Activated naive CD4-positive, alpha-beta T cell treated with Interleukin-2 at 50 U/mL for 16 hours (primary cell): ENCODE data around the gene DAG1.

Experiments
- DNase-seq: peaks from one replicate; pipeline ENCODE4 v3.0.0-alpha.2; 2020

DAG1 gene

DNA sequence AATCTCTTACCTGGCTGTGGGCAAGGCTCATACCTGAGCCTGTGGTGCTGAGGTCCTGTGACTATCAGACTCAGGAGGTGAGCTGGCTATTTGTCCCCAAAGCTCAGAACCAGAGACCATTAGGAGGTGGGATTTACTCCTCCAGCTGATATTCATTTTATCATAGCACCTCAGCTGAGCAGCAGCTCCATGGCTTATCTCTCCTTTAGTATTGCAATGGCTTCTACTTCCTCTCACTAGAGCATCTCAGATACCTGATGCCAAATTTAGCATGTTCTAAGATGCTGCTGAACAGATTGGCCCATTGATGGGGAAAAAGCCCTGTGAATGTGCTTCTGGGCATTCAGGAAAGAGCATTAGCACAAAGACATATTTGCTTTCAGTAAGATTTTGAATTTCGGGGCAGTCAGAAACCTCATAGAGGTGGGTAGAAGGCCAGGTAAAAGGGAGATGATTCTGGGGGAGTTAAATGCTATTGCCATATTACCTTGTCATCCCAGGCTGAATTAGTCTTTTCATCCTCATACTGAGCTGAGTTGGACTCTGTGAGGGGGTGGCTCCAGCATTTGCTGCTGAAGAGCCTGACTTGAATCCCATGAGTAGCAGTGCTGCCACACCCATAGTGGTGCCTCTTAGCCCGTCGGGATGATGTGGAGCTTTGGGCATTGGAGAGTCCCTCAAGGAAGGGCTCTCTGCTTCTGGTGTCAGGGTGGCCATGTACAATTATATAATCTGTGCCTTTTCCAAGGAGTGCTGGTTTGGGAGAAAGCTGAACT is 86.6 kb downstream of the DAG1 start:
- no peak for DNase-seq

DNA sequence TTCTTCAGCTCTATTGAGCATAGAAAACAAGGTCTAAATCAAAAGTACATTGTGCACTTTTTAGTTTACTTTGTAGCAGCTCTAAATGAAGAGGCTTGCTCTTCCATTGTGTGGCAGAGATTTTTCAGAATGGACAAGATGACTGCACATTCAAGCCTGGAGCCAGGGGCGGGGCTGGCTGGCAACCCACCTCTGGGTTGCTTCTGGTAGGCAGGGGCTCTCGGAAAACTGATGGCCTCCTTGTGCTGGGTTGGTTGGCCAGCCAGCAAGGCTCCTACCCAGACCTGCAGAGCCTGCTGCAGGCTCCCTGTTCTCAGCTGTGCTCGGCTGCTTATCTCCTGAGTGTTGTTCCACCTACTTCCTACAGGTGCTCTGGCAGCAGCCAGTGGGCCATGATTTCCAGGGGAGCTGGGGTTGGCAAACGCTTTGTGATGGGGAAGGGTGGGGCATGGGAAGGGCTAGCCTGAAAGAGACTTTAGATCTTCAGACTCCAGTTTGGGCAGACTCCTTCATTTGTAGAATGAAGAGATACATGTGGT is 93.0 kb downstream of the DAG1 start:
- no peak for DNase-seq

DNA sequence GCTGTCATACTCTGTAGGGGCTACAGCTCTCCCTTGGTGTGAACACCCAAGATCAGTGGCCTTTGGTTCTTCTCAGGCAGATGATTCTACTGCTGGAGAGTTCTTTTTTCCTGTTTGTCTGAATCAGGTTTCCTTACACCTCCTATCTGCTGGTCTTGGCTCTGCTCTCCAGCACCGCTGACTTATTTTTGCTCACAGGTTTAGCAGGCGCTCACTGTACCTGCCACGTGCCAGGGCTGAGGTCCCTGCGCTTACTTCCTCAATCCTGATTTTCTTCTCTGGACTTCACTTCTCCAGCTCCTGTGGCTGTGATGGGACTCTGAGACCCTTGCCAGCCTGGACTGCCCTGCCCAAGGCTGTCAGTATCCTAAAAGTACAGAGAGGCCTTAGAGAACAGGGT is 93.7 kb downstream of the DAG1 start:
- DNase-seq, result no peak

DNA sequence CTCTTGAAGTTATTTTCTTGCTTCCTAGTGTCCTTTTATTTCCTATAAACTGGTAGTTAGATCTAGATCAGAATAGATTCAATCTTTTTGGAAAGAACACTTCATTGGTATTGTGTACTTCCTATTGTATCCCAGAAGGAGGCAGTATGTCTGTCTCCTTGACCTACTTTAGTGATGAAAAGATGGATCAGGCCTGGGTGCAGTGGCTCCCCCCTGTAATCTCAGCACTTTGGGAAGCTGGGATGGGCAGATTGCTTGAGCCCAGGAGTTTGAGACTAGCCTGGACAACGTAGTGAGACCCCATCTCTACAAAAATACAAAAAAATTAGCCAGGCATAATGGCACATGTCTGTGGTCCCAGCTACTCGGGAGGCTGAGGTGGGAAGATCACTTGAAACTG is 96.2 kb downstream of the DAG1 start:
- no peak for DNase-seq

DNA sequence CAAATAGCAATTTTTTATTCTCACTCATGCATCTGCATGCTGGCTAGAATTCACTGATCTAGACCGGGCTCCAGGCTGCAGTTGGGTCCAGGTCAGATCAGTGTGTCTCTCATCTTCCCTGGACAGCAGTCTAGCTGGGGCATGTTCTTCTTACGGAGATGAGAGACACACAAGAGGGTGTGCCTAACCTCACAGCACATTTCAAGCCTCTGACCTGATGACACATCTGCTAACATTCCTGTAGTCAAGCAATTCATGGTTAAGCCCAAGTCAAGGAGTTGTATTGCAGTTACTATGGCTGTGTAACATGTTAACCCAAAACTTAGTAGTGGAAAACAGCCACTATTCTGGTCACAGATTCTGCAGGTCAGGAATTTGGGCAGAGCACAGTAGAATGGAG is 97.3 kb downstream of the DAG1 start:
- no peak for DNase-seq

DNA sequence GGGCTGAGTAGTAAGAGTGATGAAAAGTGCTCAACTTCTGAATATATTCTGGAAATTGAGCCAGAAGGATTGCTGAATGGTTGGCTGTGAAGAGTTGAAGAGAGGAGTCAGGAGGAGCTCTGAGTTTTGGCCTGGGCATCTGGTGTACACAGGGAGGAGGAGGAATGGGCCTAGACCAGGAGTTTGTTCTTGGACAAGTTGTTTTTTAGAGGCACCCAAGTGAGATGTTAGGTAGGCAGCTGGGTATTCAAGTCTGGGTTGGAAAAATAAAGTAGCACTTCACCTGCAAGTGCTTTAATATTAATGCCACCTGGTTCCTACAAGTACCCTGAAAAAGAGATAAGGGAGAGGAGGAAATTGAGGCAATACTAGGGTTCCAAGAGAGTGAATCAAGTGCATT is 98.9 kb downstream of the DAG1 start:
- no peak for DNase-seq

DNA sequence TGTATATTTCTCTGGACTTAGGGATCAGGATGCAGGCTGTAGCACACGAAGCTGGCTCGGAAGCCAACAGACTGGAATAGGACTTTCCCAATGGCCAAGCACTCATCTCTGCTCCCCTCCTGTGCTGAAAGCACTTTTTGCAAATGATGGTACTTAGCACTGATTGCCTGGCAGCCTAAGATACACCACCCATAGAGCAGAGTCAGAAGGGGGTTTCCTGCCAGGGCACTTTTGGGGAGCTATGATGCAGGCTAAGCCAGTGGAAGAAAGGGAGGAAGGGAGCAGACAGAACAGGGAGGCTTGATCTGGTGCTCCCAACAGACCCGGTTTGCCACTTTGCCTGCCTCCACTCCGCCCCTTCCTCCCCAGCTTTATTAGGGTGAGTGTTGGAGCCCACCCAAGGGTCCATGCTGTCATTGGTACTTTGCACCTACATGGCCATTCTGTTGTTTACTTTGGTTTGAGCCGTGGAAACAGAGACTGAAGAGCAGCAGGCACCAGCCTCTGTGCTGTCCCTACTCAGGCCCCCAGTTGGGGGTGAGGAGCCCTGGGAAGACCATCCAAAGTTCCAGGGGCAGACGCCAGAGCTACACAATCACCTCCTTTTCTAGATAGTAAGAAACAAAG is 100.1 kb downstream of the DAG1 start:
- DNase-seq, result no peak

DNA sequence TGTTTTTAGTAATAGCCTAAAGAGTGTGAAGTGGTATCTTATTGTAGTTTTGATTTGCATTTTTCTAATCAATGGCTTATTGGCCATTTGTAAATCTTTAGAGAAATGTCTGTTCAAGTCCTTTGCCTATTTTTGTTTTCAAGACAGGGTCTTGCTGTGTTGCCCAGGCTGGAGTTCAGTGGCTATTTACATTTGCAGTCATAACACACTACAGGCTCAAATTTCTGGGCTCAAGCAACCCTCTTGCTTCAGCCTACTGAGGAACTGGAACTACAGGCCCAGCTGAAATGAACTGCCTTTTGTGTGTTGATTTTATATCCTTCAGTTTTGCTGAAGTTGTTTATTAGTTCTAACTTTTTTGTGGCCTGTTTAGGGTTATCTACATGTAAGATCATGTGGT is 112.1 kb downstream of the DAG1 start:
- no peak for DNase-seq
